GM12878 (cell line): ENCODE results near the gene ISCA2. TPM values are rescaled to one million over a fixed set of nuclear protein-coding genes. Genes with fewer than 3 reads are reported as not detected.

Experiments used
- ATAC-seq: fragments of 200-7000 bp; cut with Tn5 transposase; 3 replicates; pipeline ENCODE4 v1.9.1; 2020; ENCODE audit warnings: mild to moderate bottlenecking, moderate library complexity
- BruUV-seq: library from RNA; stranded (reverse); fragments of 400-500 nt; replicated peaks from 2 replicates; lab custom pipeline; 2021; lab: Mats Ljungman, UMichigan
- CTCF ChIA-PET: fragments of 300-600 bp; sonication (Branson Sonifier 250); formaldehyde crosslinking; extraction: SDS; loops from one replicate; lab custom pipeline; 2021; ENCODE audit warnings: inconsistent platforms; lab: Yijun Ruan, JAX
- POLR2A ChIA-PET: fragments of 350-600 bp; formaldehyde crosslinking; extraction: SDS; loops from one replicate; lab custom pipeline; 2021; ENCODE audit warnings: inconsistent platforms; lab: Charles Lee
- RAD21 ChIA-PET: fragments of 300-600 bp; sonication (Branson Sonifier 250); formaldehyde crosslinking; loops from one replicate; lab custom pipeline; 2023; ENCODE audit warnings: antibody characterized with exemption; ENCODE audit not compliant: unreplicated experiment; lab: Charles Lee
- SMC1A ChIA-PET: fragments of 300-600 bp; sonication (Branson Sonifier 250); formaldehyde crosslinking; loops from one replicate; lab custom pipeline; 2023; ENCODE audit not compliant: unreplicated experiment, uncharacterized antibody; lab: Charles Lee
- DNase-seq: peaks from one replicate; pipeline ENCODE4 v3.0.0-alpha.2; 2011; ENCODE audit warnings: low read depth, low spot score
- FAIRE-seq: peaks from 3 replicates; lab custom pipeline; 2011; peaks lifted over from hg19 to GRCh38; lab: Jason Lieb, UNC
- H2AFZ ChIP-seq: 2 replicates; pipeline ENCODE4 v1.6.0; 2011; ENCODE audit warnings: low read depth, low read length, control low read depth; ENCODE audit not compliant: control insufficient read depth
- H3K27ac ChIP-seq: 2 replicates; pipeline ENCODE4 v1.5.1; 2011; ENCODE audit warnings: control low read depth; ENCODE audit not compliant: control insufficient read depth, insufficient read depth
- H3K27me3 ChIP-seq, 2 experiments: replicated peaks in 1 of 2; 2 replicates each; pipeline versions ENCODE4 v1.6.0 to v1.6.1; 2011; ENCODE audit warnings: low read length in 1 of 2; ENCODE audit not compliant: control insufficient read depth in 2 of 2, insufficient read depth in 2 of 2
- H3K36me3 ChIP-seq, 2 experiments: 2 replicates each; pipeline ENCODE4 v1.5.1; 2011; ENCODE audit warnings: low read length in 1 of 2; ENCODE audit not compliant: control insufficient read depth in 2 of 2, insufficient read depth in 2 of 2
- H3K4me1 ChIP-seq: 2 replicates; pipeline ENCODE4 v1.6.1; 2011; ENCODE audit warnings: mild to moderate bottlenecking, low read length, moderate library complexity, mixed read lengths; ENCODE audit not compliant: control insufficient read depth, insufficient read depth
- H3K4me2 ChIP-seq: 2 replicates; pipeline ENCODE4 v1.6.0; 2011; ENCODE audit warnings: control low read depth; ENCODE audit not compliant: control insufficient read depth, insufficient read depth
- H3K4me3 ChIP-seq: fragments of 200-600 bp; sonication (generic); 2 replicates; pipeline ENCODE4 v1.5.1; 2016
- H3K79me2 ChIP-seq: 2 replicates; pipeline ENCODE4 v1.6.0; 2011; ENCODE audit warnings: low read length; ENCODE audit not compliant: control insufficient read depth, insufficient read depth
- H3K9ac ChIP-seq: 2 replicates; pipeline ENCODE4 v1.8.0; 2011; ENCODE audit warnings: low read length, control low read depth, mixed read lengths; ENCODE audit not compliant: control insufficient read depth, insufficient read depth
- H3K9me3 ChIP-seq: replicated peaks from 3 replicates; pipeline ENCODE4 v1.5.1; 2011; ENCODE audit warnings: mild to moderate bottlenecking, low read length; ENCODE audit not compliant: control insufficient read depth, insufficient read depth
- H4K20me1 ChIP-seq: 2 replicates; pipeline ENCODE4 v1.6.0; 2011; ENCODE audit not compliant: control insufficient read depth, insufficient read depth
- JUNB ChIP-seq: IDR thresholded peaks from 2 replicates; pipeline ENCODE4 v1.6.1; 2016; ENCODE audit warnings: antibody characterized with exemption, mild to moderate bottlenecking
- WGBS: methylation state at CpG from one replicate; pipeline ENCODE4 v1.1.6; 2016; ENCODE audit warnings: low lambda C conversion rate; ENCODE audit not compliant: insufficient replicate concordance, insufficient coverage; ENCODE audit errors: missing lambda C conversion rate; 5-methylcytosine and 5-hydroxymethylcytosine counted together
- in situ Hi-C: fragments of 300-500 bp; cut with MboI; formaldehyde crosslinking; loops from 9 replicates; pipeline ENCODE4 v1.14.3; 2018; ENCODE audit warnings: mixed read lengths
- intact Hi-C: fragments of 100-400 bp; cut with micrococcal nuclease; formaldehyde crosslinking; loops from one replicate; pipeline ENCODE4 v1.14.2; 2022; ENCODE audit not compliant: unreplicated experiment
- polyA plus RNA-seq, 11 experiments: library from polyadenylated mRNA; depleted of rRNA in 4 of 11; unstranded in 6 of 11; stranded (reverse) in 5 of 11; fragments of >200 nt; fragmentation: Nextera tagmentation in 4 of 11; fragmentation: Illumina TruSeq in 1 of 11; extraction: Ambion mirVana in 4 of 11; extraction: Trizol in 1 of 11; gene quantifications; 1 replicate in 1 of 11; 2 replicates in 10 of 11; pipeline versions ENCODE4 v1.2.1 to v1.2.3, GENCODE V29; 2011 to 2016; ENCODE audit warnings: inconsistent platforms in 2 of 11, missing spikeins in 2 of 11, low read depth in 1 of 11
- total RNA-seq, 4 experiments: library from RNA; depleted of rRNA in 3 of 4; stranded (reverse); fragments of >200 nt in 3 of 4; fragmentation: Illumina TruSeq in 1 of 4; extraction: Trizol in 1 of 4; gene quantifications; 2 replicates each; pipeline versions ENCODE4 v1.2.1 to v1.2.3, GENCODE V29; 2013 to 2021
- TF ChIP-seq, protein P1 (sequence below), 3 experiments: IDR thresholded peaks in 2 of 3; conservative IDR thresholded peaks in 1 of 3; 2 replicates each; pipeline ENCODE4 v1.5.1; 2011; ENCODE audit warnings: low read depth in 3 of 3, low read length in 3 of 3, mild to moderate bottlenecking in 3 of 3, control low read depth in 2 of 3, moderate library complexity in 2 of 3, inconsistent platforms in 1 of 3, mixed read lengths in 1 of 3; ENCODE audit not compliant: control insufficient read depth in 2 of 3, insufficient read depth in 1 of 3; ENCODE audit errors: extremely low read depth in 1 of 3
- TF ChIP-seq, protein P2 (sequence below): fragments of 450-650 bp; IDR thresholded peaks from 2 replicates; pipeline ENCODE4 v1.6.1; 2017; ENCODE audit warnings: mild to moderate bottlenecking, low read depth, inconsistent platforms; ENCODE audit not compliant: poor library complexity, severe bottlenecking

Gene ISCA2
- total and polyA plus RNA-seq, 10 of the 15 experiments (the other 5 are each of a cell fraction or from before 2014, with no cell fraction given), result 7.5 to 116 (median 32.5) TPM

DNA sequence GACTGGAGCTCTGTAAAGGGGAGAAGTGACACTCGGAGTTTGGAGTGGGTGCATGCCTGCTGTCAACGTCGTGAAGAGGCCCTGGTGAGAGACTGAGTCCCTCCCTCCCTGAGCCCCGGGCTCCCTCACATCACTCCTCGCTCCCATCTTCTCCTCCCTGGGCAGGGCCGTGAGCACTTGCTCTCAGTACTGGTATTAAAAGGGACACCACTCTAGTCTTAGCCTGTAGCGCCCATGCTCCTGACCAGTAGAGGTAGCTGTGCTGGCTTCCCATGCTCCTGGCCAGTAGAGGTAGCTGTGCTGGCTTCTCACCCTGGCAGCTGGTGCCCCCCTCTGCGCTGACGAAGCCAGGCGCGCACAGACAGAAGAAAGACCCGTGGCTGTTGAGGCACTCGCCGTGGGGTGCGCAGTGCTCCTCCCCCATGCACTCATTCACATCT, 14.7 kb downstream of the ISCA2 start:
- ChIA-PET POLR2A (no interaction called here), RAD21 (no interaction called here), SMC1A (no interaction called here), CTCF (interaction anchor here (0.8 kb wide), 1 partner anchor 101 kb away, joined by 4 read pairs; no protein-coding TSS in a partner anchor)
- no peaks in the 10 kb centered on the region for H3K79me2 ChIP-seq
- H3K27me3 ChIP-seq, result no peaks in the 10 kb centered on the region; a peak in 1 of 4 replicates
- no peak overlapping the region for H2AFZ ChIP-seq
- H3K27ac ChIP-seq, result no peak overlapping the region
- TF ChIP-seq, protein P1, sequence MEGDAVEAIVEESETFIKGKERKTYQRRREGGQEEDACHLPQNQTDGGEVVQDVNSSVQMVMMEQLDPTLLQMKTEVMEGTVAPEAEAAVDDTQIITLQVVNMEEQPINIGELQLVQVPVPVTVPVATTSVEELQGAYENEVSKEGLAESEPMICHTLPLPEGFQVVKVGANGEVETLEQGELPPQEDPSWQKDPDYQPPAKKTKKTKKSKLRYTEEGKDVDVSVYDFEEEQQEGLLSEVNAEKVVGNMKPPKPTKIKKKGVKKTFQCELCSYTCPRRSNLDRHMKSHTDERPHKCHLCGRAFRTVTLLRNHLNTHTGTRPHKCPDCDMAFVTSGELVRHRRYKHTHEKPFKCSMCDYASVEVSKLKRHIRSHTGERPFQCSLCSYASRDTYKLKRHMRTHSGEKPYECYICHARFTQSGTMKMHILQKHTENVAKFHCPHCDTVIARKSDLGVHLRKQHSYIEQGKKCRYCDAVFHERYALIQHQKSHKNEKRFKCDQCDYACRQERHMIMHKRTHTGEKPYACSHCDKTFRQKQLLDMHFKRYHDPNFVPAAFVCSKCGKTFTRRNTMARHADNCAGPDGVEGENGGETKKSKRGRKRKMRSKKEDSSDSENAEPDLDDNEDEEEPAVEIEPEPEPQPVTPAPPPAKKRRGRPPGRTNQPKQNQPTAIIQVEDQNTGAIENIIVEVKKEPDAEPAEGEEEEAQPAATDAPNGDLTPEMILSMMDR (IDR thresholded peaks at IDR 0.05 in 2 of 3, conservative IDR thresholded peaks at IDR 0.05 in 1 of 3; ENCODE audit: control insufficient read depth in 2 of 3, extremely low read depth in 1 of 3, insufficient read depth in 1 of 3, low read depth in 3 of 3, low read length in 3 of 3), result peak in 2 of 3 experiments; percentile 6 to 27; a peak in 2 of 6 replicates
- TF ChIP-seq, protein P2, sequence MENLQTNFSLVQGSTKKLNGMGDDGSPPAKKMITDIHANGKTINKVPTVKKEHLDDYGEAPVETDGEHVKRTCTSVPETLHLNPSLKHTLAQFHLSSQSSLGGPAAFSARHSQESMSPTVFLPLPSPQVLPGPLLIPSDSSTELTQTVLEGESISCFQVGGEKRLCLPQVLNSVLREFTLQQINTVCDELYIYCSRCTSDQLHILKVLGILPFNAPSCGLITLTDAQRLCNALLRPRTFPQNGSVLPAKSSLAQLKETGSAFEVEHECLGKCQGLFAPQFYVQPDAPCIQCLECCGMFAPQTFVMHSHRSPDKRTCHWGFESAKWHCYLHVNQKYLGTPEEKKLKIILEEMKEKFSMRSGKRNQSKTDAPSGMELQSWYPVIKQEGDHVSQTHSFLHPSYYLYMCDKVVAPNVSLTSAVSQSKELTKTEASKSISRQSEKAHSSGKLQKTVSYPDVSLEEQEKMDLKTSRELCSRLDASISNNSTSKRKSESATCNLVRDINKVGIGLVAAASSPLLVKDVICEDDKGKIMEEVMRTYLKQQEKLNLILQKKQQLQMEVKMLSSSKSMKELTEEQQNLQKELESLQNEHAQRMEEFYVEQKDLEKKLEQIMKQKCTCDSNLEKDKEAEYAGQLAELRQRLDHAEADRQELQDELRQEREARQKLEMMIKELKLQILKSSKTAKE, result no peak
- no peak for TF ChIP-seq JUNB
- no peaks in the 10 kb centered on the region for H4K20me1 ChIP-seq
- DNase-seq (no peak), FAIRE-seq (no peak), ATAC-seq (peak; percentile 51)
- H3K9ac ChIP-seq, result no peak overlapping the region
- no peaks in the 10 kb centered on the region for H3K9me3 ChIP-seq
- in situ Hi-C loops (no loop called here), intact Hi-C loops (no loop called here)
- no peaks in the 10 kb centered on the region for H3K4me1 ChIP-seq
- no peak overlapping the region for H3K4me3 ChIP-seq
- 35% methylated on average over 11 of the region's 15 CpGs for WGBS
- H3K36me3 ChIP-seq, result no peaks in the 10 kb centered on the region
- BruUV-seq, result no TSS peak
- H3K4me2 ChIP-seq, result no peak overlapping the region
